Measurements from ENCODE around the gene MIB2.
"Not testable (repeated sequence)": the region's sequence is repeated elsewhere in the genome, so short reads cannot be mapped to it uniquely, and the experiment has no call there.

Gene MIB2

GRCh38 chr1:1658583-1659549 is 43.6 kb downstream of the MIB2 start, which contains the start of gene CDK11B:
Gene CDK11B (minus strand): TSS chr1:1659004. CDS start chr1:1657485, 1,519 bp downstream.
- peak; percentile 96 for DNase-seq

DNA sequence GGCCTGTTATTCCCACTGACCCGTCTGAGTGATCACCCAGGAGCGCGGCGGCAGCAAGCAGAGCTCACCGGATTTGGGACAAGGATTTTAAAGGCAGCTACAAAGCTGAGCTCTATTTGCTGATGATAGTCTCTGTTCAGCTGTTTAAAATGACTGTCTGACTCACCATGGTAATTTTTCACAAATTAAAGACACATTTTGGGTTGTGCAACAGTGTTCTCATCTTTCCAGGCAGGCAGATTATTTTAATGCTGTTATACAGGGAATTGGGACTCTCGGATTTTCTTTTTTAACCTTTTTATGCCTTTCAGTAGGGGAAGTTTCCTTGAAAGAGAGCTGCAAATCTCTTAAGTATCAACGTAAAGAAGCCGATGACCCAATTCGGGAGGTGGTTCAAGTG is 47.1 kb downstream of the MIB2 start:
- DNase-seq = not testable (repeated sequence)

- not testable (repeated sequence) for DNase-seq
Measured at GRCh38 chr1:1662830-1663560, 47.7 kb downstream of the MIB2 start.

- DNase-seq = not testable (repeated sequence)
Measured at GRCh38 chr1:1664318-1664717, 49.0 kb downstream of the MIB2 start.

DNA sequence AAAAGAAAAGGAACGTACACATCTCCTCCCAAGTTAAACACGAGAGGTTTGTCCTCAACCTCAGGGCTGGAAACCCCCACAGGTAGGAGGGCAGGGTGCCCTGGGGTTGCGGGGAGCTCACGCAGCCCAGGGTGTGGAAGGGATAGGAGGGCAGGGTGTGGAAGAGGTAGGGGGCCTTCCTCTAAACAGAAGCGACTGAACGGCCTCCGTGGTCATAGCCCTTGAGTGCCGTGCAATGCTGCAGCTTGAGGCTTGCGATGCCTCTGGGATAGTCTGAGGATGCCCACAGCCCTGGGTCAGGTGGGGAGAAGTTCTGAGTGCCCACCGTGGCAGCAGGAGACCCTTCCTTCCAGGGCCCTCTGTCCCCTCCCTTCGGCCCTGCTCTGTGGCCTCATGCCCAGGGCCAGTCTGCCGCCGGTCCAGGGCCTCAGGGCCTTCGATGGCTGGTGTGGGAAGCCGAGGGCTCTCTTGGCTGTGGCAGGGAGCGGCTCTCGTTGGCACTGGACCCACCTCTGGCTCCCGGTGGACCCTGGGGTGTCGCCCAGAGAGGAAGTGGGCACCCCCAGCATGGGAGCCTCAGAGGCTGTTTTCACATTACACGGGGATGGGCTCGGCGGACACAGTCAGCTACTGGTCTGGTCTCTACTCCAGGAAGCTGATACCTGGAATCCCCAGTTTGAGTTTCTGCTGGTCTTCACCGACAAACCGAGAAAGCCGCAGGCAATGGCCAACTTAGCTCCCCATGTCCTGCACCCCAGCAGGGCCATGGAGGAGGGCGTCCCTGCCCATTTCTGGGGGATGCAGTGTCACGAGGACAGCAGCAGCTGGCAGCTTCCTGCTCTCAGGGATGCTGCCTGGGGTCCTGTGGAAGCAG is 49.9 kb downstream of the MIB2 start:
- no peak for DNase-seq

GRCh38 chr1:1665815-1666251 is 50.5 kb downstream of the MIB2 start:
- DNase-seq = peak; percentile 36

- DNase-seq = no peak
Measured at GRCh38 chr1:1666526-1666925, 51.2 kb downstream of the MIB2 start.

GRCh38 chr1:1669468-1670440 is 54.5 kb downstream of the MIB2 start:
- no peak for DNase-seq

GRCh38 chr1:1670866-1671265 is 55.6 kb downstream of the MIB2 start:
- no peak for DNase-seq

GRCh38 chr1:1671365-1672119 is 56.2 kb downstream of the MIB2 start:
- no peak for DNase-seq

DNA sequence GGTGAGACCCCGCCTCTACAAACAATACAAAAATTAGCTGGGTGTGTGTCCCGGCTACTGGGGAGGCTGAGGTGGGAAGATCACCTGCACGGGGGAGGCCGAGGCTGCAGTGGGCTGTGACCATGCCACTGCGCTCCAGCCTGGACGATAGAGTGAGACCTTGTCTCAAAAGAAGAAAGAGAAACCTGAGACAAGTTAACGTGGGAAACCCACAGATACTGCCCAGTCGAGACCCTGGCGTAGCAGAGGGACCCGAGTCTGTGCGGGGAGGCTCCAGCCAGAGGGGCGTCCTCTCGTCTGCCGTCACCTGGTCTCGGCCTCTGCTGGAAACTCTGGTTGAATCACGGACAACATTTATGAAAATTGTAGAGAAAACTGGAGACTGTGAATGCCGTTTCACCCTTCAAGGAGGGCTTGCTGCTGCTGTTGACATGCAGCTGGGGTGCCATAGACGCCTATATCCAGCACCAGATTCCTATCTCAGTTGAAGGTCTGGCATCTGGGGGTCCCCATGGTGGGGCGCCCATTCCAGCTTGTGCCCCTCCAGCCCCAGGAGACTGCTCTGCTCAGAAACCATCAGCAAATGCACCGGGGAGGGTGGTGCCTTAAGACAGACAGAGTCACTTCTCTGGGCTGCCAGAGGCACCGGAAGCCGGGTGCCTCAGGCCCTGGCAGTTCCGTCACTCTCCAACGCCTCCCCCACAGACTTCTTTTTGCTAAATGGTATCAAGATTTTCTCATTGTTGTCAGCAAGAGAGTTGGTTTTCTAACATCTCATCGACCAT is 57.1 kb downstream of the MIB2 start:
- DNase-seq = no peak

DNA sequence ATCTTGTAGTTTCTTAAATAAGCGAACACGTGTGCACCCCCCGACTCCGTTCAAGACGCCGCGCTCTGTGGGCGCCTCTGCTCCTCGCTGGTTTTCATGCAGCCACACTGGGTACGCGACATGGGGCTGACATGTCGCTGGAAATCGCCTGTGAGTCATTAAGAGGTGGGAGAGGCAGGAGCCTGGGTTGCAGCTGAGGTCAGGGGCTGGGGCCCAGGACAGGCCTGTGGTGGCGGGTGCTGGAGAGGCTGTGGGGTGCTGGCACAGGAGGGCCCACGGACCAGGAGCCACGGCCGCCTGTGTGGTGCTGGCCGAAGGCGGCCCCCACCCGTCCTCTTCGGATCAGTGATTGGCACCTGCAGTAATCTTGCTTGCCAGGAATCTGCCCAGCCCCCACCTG is 59.5 kb downstream of the MIB2 start:
- DNase-seq = not testable (repeated sequence)

DNA sequence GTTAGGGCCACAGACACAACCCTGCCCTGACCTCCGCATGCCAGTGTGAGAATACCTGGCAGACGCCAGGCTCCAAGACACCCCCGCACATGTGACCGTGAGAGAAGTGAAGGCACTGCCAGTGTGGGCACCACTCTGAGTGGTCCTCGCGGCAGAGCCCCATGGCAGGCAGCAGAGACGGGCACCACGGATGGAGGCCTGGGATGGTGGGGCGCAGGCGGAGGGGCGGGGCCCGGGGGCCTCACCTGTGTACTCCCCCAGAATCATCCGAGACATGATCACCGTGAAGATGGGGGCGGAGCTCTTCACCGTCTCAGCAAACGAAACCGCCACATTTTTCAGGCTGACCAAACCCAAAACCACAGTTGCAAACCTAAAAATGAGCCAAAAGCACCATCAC is 59.9 kb downstream of the MIB2 start:
- not testable (repeated sequence) for DNase-seq

- not testable (repeated sequence) for DNase-seq
Measured at GRCh38 chr1:1676087-1676486, 60.8 kb downstream of the MIB2 start.

- peak; percentile 54 for DNase-seq
Measured at GRCh38 chr1:1677718-1678580, 62.6 kb downstream of the MIB2 start.

- DNase-seq = peak; percentile 58
Measured at GRCh38 chr1:1678581-1679380, 63.5 kb downstream of the MIB2 start.
